H1 (cell line): ENCODE measurements around the gene GNB1. TPM values are rescaled to one million over a fixed set of nuclear protein-coding genes. Genes with fewer than 3 reads are reported as not detected.

ENCODE experiments used
- BACH1 ChIP-seq: IDR thresholded peaks from 2 replicates; pipeline ENCODE4 v1.6.1; 2012; ENCODE audit warnings: low read length, improper control_type of control experiment
- CREB1 ChIP-seq: IDR thresholded peaks from 2 replicates; pipeline ENCODE4 v1.6.1; 2012; ENCODE audit warnings: inconsistent platforms
- CTBP2 ChIP-seq: IDR thresholded peaks from 2 replicates; pipeline ENCODE4 v1.7.0; 2011; ENCODE audit warnings: borderline replicate concordance, mild to moderate bottlenecking, moderate library complexity, mixed read lengths, low read length; ENCODE audit not compliant: insufficient read depth, insufficient read length
- GABPA ChIP-seq: IDR thresholded peaks from 2 replicates; pipeline ENCODE4 v1.6.1; 2011; ENCODE audit warnings: mild to moderate bottlenecking, low read length, moderate library complexity, borderline replicate concordance; ENCODE audit not compliant: insufficient read depth
- JUN ChIP-seq: IDR thresholded peaks from 2 replicates; pipeline ENCODE4 v1.6.1; 2011; ENCODE audit warnings: low read depth, mild to moderate bottlenecking, improper control_type of control experiment, low read length
- SIRT6 ChIP-seq: IDR thresholded peaks from one replicate; pipeline ENCODE4 v1.7.1; 2012; ENCODE audit warnings: low read length, inconsistent platforms
- SP2 ChIP-seq: IDR thresholded peaks from 2 replicates; pipeline ENCODE4 v1.6.1; 2012; ENCODE audit warnings: mild to moderate bottlenecking, low read length, inconsistent platforms
- TBP ChIP-seq: IDR thresholded peaks from 2 replicates; pipeline ENCODE4 v1.6.1; 2011; ENCODE audit warnings: low read depth, low read length, improper control_type of control experiment
- ZNF274 ChIP-seq: IDR thresholded peaks from 2 replicates; pipeline ENCODE4 v1.7.0; 2012; ENCODE audit warnings: low read length, borderline replicate concordance; ENCODE audit errors: extremely low read depth
- polyA plus RNA-seq, 7 experiments: library from polyadenylated mRNA; depleted of rRNA in 3 of 7; stranded (reverse) in 5 of 7; unstranded in 2 of 7; fragments of >200 nt in 5 of 7; fragments of 200-250 nt in 2 of 7; gene quantifications; 1 replicate in 5 of 7; 2 replicates in 1 of 7; 4 replicates in 1 of 7; pipeline versions ENCODE4 v1.2.1 to v1.2.3, GENCODE V29; 2011 to 2013; ENCODE audit warnings: missing spikeins in 2 of 7, mixed read lengths in 2 of 7
- total RNA-seq: library from RNA; stranded (reverse); fragmentation: NEBNext Ultra II Directional; extraction: Animal tissue kit (Norgen Biotek cat#: 25700); gene quantifications from 2 replicates; pipeline ENCODE4 v1.2.1, GENCODE V29; 2021

Gene GNB1
- total and polyA plus RNA-seq, 2 of the 8 experiments (the other 6 are each of a cell fraction or from before 2014, with no cell fraction given): 343 to 382 TPM

GRCh38 chr1:1895060-1895418 is 4.2 kb upstream of the GNB1 start (continued):
- TF ChIP-seq CREB1: no peak
- no peak for TF ChIP-seq JUN
- no peak for TF ChIP-seq BACH1
- TF ChIP-seq GABPA: no peak
- TF ChIP-seq SP2: no peak
- TF ChIP-seq CTBP2: no peak
- TF ChIP-seq TBP: no peak
- TF ChIP-seq SIRT6: no peak
- TF ChIP-seq ZNF274: no peak
